IPS-NIHi11 (cell line): ENCODE data around the gene CREM.
A peak's percentile ranks its signal among the peaks of the same experiment; 100 is the strongest.
"Not testable (repeated sequence)": the region's sequence is repeated elsewhere in the genome, so short reads cannot be mapped to it uniquely, and the experiment has no call there.

Experiments used
- DNase-seq: peaks from one replicate; pipeline ENCODE4 v3.0.0; 2012; ENCODE audit warnings: mixed read lengths, low spot score

CREM gene

GRCh38 chr10:35126530-35127288 is at the start of gene CREM:
Gene CREM, plus strand, starts transcription at chr10:35126846. Its CDS starts 10,990 bp downstream, at chr10:35137836.
- peak; percentile 97 for DNase-seq

- no peak for DNase-seq
Measured at GRCh38 chr10:35079265-35079664, 47.4 kb upstream of the CREM start.

- DNase-seq, result no peak
Measured at GRCh38 chr10:35079763-35080162, 46.9 kb upstream of the CREM start.

DNA sequence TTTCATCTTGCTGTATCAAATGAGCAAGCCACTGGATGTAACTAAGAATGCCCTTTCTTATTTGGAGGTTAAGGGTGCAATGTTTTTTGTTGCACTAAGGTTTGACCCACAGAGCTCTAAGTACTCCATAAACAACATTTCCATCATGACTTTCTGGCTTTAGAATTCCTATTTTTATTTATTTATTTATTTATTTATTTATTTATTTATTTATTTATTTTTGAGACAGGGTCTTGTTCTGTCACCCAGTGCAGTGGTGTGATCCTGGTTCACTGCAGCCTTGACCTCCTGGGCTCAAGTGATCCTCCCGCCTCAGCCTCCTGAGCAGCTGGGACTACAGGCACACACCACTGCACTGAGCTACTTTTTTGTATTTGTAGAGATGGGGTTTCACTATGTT is 46.4 kb upstream of the CREM start:
- not testable (repeated sequence) for DNase-seq

- no peak for DNase-seq
Measured at GRCh38 chr10:35083242-35083641, 43.4 kb upstream of the CREM start.

- DNase-seq, result peak; percentile 43
Measured at GRCh38 chr10:35089611-35090161, 37.0 kb upstream of the CREM start.

DNA sequence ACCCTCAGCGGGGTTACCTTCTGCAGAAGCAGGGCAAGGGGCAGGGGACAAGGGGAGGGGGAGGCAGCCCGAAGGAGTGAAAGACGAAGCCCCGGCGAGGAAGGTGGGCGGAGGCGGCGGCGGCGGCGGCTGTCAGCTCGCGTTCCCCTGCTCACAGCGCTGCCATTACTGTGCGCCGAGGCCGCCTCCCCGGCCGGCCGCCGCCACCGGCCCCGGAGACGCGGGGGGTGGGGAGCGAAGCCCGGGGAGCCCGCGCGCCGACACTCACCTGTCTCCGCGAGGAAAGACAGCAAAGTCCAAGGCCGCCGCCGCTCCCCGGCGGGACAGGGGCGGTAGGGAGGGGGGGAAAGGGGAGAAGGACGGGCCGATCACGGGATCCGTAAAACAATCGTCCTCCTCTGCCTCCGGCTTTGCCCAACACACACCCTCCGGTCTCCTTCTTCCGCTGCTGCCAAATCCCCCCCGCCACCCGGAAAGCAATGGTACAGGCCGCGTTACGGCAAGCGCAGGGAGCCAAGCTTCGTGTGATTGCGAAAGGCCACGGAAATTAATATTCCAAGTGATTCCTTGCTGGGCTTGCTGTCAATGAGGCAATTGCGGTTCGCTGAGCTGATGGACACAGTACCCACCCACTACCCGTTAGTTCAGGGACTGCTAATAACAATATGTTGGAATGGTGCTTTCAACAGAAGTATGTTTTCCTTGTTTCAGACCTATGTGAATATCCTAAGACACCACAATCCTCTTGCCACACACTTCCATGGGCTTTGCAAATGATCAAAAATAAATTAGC is 36.3 kb upstream of the CREM start, which contains the start of gene CUL2:
Gene CUL2 (minus strand): TSS at position 180 of the 793 bp plus-strand sequence. CDS start 19,024 bp downstream, outside the sequence.
- DNase-seq, result peak; percentile 97

DNA sequence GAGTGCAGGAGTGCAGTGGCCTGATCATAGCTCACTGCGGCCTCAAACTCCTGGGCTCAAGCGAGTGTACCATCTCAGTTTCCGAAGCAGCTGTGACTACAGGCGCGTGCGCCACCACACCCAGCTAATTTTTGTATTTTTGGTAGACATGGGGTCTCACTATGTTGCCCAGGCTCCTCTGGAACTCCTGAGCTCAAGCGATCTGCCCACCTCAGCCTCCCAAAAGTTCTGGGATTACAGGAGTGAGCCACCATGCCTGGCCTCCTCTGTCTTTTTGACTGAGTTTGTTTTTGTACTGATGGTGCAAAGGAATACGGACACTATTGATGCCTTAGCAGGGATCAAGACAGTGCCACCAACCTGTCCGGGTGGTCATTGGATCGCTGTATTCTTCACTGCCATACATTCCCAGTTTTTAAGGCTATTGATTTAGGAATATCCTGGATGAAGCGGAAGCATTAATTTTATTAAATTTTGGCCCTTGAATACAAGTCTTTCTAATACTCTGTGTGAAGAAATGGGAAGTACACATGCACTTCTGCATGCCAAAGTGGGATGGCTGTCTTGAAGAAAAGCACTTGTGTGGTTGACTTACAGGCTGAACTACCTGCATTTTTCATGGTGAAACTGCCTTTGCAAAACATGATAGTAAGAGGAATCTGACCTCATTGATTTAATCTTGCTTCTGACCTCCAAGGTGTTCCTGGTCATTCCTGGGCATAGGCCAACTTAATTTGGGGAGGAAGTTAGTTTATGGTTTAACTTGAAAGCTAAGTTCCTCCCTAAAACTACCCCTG is 34.5 kb upstream of the CREM start:
- no peak for DNase-seq

- no peak for DNase-seq
Measured at GRCh38 chr10:35092851-35093250, 33.8 kb upstream of the CREM start.

- no peak for DNase-seq
Measured at GRCh38 chr10:35096312-35096711, 30.3 kb upstream of the CREM start.

GRCh38 chr10:35097510-35097909 is 29.1 kb upstream of the CREM start:
- DNase-seq, result no peak

GRCh38 chr10:35103882-35104281 is 22.8 kb upstream of the CREM start:
- DNase-seq, result no peak

GRCh38 chr10:35112571-35112970 is 14.1 kb upstream of the CREM start:
- DNase-seq, result no peak

- no peak for DNase-seq
Measured at GRCh38 chr10:35119378-35119777, 7.3 kb upstream of the CREM start.

- DNase-seq, result no peak
Measured at GRCh38 chr10:35124540-35124939, 2.1 kb upstream of the CREM start.

DNA sequence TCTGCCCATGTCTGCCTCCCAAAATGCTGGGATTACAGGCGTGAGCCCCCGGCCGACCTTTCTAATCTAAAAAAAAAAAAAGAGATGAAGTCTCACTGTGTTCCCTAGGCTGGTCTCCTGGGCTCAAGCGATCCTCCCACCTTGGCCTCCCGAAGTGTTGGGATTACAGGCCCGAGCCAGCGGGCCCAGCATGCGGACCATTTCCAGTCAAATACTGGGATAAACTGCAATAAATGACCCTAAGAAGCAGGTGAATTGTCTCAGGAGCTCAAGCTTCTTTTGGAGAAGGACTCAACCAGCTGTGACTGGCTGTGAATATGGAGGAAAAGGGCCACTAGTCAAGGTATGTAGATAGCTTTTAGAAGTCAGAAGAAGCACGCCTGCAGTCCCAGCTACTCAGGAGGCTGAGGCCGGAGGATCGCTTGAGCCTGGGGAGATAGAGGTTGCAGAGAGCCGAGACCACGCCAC is 550 bp upstream of the CREM start:
- no peak for DNase-seq

DNA sequence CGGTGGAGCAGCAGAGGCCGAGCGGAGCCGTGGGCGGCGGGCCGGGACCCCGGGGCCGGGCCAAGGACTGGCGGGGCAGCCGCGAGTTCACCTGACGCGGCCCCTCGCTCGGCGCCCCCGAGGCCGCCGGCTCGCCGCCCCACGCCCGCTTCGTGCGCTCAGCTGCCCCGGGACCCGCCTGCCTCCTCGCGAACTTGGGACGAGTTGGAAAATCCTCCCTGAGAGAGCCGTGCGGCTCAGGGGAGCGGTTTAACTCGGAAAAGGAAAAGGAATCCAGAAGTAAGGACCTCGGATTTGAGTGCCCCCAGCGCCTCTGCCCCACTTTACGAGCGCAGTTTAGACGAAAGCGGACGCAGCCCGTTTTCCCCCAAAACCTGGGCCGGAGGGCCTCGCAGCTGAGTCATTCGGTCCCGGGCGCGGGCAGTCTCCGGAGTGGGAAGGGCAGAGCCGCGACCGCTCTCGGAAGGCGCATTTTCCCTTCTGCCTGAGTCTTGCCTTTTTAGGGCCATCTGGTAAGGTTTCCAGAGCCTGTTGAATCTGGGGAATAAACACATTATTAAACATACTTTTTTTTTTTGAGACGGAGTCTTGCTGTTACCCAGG is 744 bp downstream of the CREM start:
- peak; percentile 35 for DNase-seq

DNA sequence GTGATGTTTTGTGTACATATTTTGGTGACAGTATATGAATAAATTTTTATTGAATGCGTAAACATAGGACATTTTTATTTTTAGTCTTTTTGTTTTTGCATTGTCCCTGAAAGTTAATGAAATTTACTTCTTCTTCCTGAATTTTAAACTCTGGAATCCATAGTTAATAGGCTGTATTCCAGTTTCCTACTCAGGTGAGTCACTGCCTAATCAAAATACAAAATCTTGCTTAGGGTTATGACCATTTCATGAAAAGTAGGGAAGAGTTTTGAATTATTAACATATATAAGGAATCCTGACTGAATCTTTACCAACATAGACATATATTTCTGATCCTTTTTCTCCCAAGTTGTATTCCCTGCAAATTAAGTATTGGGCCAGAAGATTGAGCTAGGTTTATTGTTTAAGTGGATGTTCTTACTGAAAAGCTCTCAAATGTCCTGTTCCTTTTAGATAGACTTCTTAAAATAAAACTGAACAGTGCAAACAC is 2.6 kb downstream of the CREM start:
- DNase-seq, result no peak

- no peak for DNase-seq
Measured at GRCh38 chr10:35130663-35131062, 4.0 kb downstream of the CREM start.

- no peak for DNase-seq
Measured at GRCh38 chr10:35132727-35133126, 6.1 kb downstream of the CREM start.

DNA sequence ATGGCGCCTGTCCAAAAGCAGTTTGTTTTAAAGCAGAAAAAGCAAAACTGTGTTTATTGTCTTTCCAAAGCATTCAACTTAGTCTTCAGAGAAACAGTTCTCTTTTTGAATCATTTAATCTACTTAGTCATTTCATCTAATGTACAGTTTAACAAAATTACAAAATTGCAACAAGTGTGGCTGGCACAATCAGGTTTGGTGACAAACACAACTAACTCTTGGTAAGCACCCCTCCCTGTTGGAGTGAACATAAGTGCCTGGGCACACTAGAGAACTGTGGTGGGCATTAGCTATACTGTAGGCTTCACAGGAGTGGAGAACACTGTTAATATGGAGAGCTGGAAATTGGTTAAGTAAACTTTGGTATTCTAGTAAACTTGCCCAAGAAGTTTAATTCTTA is 6.9 kb downstream of the CREM start:
- DNase-seq, result no peak
